Measurements from ENCODE around the gene MMP21.
A peak's percentile ranks its signal among the peaks of the same experiment; 100 is the strongest.

The MMP21 gene, protein sequence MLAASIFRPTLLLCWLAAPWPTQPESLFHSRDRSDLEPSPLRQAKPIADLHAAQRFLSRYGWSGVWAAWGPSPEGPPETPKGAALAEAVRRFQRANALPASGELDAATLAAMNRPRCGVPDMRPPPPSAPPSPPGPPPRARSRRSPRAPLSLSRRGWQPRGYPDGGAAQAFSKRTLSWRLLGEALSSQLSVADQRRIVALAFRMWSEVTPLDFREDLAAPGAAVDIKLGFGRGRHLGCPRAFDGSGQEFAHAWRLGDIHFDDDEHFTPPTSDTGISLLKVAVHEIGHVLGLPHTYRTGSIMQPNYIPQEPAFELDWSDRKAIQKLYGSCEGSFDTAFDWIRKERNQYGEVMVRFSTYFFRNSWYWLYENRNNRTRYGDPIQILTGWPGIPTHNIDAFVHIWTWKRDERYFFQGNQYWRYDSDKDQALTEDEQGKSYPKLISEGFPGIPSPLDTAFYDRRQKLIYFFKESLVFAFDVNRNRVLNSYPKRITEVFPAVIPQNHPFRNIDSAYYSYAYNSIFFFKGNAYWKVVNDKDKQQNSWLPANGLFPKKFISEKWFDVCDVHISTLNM

DNA sequence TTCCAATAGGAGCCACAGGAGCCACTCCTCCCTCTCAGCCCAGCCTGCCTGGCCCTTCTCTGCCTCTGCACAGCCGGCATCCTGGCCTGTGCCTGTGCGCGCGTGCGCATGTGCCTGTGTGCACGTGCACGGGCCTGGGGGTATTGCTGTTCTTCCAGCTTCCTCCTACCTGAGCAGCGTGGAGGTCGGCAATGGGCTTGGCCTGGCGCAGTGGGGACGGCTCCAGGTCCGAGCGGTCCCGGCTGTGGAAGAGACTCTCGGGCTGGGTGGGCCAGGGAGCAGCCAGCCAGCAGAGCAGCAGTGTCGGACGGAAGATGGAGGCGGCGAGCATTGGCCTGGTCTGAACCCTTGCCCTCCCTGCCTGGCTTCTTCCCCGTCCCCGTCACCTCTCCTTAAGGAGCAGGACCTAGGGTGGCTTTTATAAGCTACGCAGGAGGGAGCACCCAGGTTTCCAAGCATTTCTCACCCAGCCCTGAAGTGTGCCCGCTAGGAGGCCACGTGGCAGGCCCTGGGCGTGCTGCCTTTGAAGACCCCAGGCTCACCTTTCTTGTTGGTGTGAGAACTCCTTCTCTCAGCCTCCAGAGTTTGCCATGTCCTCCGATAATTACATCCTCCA lies at the start of gene MMP21:
TSS of gene MMP21 (minus strand) at position 331 of the 616 bp plus-strand sequence. CDS start at position 331, 0 bp downstream.
- no peak for DNase-seq

DNA sequence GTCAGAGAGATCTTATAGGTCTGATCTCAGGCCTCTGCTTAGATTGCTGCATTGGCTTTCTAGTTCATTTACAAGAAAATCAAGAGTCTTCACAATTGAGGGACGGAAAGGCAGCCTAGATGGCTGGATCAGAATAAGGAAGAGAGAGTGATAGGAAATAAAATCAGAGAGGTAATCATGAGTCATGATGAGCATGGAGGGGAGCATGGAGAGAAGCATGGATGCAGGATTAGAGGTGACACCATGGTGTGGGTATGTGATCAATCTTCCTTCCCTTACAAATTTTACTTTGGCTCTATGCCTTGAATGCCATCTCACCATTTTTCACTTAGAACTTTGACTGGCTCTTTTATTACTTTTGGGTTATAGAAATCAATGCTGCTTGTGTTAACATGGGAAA lies 49.1 kb upstream of the MMP21 start:
- no peak for DNase-seq

DNA sequence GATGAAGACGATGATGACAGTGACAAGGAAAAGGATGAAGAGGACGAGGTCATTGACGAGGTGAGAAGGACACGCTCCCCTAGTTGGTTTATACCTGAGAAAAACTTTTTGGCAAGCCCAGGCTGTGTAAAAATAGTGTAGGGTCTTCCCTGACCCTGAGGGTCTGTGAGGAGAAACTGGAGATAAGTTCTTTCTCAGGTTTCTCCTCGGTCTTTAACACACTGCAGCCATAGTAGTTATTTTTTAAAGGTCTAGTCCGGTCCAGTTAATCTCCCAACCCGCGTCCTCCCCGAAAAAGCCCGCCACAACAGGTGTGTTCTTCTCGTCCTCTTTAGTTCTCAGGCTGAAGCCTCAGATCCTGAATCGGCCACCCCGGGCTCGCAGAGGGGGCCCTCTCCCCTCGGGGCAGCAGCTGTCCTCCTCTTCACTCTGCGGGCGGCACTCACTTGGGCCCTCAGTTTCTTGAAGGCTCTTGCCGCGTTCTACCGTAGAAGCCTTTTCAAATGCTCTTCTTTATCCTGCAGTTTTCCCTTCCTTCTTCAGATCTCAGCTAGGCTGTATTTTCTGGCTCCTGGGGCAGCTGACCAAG lies 48.1 kb upstream of the MMP21 start:
- DNase-seq: no peak

DNA sequence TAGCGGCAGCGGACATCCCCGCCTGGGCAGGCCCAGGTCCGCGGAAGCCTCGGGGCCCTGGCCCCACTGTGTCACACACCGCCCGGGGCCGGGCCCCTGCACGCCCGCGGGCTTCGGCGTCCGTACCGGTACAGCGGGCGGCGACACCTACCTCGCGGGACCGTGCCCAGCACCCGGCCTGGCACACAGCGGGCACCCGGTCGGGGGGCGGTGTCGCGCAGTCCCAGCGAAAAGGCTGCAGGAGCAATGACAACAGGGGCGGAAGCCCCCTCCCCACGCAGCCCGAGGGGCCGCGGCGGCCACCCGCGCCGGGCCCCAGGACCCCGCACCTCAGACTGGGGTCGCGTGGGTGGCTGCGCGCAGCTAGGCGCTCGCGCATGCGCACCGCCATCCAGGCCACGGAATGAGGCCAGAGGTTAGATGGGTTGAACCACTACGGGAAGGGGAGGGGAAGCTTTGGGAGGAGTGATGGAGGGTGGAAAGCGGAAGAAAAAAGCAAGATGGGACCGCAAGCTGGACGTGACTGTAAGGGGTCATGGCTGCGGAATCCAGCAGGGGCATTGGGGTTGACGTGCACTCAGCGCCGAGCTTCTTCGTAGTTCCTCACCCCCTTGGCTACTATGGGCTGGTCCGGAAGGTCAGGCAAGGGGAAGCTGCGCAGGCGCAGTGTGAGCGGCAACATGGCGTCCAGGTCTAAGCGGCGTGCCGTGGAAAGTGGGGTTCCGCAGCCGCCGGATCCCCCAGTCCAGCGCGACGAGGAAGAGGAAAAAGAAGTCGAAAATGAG lies 47.4 kb upstream of the MMP21 start, which contains the start of the genes BCCIP and UROS:
TSS of gene BCCIP (plus strand) at position 669 of the 785 bp plus-strand sequence. CDS start at position 681, 12 bp downstream.
TSS of gene UROS (minus strand) at position 381 of the 785 bp plus-strand sequence. CDS start 6,759 bp downstream, outside the sequence.
- DNase-seq: peak; percentile 47

DNA sequence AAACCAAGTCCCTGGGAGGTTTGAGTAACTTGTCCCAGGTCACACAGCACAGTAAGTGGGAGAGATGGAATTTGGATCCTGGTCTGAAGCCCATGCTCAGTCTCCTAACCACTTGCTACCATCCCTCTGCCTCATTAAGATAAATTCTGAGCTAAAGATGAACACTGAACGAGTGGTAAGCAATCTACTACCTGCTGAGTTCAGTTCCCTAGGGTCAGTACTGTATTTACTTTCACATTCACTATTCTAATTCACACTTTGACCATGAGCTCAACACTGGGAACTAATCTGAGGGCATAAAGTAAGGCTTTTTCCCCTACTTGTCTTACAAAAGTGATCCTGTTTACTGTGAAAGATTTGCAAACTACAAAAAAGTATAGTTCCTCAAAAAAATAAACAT lies 45.1 kb upstream of the MMP21 start:
- no peak for DNase-seq

DNA sequence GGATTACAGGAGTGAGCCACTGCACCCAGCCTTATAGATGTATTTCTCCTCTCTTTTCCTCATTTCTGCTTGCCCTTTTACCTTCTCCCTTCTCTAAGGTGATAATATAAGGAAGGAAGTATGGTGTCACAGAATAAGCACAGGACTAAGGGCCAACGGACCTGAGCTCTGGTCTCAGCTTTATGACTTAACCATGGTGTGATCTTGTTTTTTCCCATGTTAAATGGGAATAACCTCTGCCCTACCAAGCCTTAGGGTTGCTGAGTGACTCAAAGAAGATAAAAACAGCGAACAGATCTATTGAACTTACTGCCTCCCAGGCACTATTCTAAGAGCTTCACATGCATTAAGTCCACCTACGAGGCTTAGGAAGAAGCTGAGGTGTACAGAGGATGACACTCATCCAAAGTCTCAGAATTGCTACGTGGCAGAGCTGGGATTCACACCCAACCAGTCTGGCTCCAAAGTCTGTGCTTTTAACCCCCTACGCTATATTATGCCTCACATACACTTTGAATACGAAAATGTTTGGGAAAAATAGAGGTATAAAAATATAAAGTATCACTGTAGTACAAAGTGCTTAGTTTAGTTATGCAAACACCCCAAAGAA lies 41.8 kb upstream of the MMP21 start:
- no peak for DNase-seq

DNA sequence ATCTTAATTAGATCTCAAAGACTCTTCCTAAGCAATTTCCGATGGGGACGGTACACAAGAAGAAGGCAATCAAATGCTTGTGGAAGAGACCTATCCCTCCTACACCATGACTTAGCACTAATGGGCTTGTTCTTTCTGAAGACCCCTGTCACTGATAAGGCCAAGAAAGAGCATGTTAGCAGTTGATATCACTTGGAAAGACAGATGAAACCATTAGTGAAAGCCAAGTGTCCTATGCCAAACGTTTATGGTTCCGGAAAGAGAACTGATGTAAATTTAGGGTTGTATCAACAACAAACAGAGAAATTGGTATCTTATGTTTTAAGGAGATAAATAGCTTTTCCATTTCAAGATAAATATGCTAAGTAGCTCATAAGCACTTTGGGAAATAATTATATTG lies 40.9 kb upstream of the MMP21 start:
- no peak for DNase-seq

DNA sequence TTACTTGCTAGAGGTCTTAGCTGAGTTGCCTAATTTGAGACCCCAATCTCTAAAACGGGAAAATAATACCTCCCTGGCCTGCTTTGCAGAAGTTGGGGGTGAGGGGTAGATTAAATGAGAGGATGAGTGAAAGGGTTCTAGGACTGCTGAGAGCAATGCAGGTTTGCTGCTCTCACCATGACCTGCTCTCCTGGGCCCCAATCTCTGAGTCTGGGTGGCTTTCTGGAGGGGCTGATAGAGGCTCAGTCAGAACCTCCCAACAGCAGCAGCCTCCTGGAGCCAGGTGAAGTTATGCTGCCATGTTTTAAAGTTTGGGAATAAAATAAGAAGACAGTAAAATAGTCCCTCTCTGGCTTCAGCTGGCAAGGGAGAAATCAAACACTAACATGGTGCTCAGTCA lies 40.1 kb upstream of the MMP21 start:
- no peak for DNase-seq

DNA sequence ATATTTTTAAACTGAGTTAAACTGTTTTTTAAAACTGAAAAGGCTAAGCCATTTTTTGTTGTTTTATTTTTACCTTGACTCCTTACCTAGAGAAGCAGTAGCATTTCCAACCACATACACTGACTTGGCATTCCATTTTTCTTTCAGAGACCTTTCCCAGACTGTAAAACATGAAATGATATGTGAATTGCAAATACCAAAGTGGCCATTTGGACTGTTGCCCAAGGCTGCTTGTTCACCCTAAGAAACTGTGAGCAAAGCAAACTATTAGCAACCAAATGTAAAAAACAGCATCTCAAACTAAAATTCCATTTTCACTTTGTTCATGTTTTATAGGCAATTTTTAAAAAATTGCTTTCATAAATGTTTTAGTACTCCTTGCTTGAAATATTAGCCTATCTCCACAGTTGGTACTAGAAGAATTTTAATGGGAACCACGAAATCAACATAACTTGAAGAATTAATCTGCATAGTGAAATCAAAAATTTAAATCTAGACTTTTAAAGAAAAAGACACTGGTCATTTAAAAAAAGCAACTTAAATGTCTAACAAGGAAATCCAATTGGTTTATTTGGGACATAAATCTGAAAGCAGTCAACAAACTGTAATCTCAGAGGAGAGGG lies 36.6 kb upstream of the MMP21 start:
- no peak for DNase-seq

DNA sequence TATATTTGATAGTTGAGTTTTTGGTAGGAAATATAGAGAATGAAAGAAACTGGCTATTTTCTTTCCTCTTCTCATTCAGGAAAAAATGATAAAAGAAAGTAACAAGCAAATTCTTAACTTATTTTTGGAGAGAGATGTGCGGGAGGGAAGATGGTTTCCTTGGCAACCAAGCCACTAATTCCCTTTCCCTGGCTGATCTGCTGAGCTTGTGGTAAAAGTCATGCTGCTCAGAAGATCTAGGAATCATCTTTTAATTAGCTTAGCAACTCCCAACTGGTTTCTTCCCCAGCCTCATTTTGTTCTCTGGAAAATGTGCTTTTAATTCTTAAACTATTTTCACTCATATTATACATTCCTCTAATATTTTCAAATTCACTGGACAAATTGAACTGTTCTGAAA lies 35.6 kb upstream of the MMP21 start:
- DNase-seq: no peak

DNA sequence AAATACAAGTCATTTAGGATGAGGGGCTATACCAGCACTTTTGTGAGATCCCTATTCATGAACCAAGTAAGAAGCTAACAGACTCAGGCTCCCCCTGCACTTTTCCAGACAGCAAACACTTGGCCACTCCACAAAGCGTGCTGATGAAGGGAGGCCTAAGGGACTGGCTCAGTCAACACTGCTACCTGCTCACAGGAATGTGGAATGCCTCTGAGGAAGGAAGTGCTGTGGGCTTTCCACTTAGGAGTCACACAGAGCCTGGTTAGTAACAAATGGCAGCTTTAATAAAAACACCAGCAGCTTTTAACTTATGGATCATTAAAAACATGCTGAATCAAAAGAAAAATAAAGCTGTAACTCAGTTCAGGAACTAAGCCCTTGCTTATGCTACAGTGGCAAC lies 32.4 kb upstream of the MMP21 start:
- no peak for DNase-seq

DNA sequence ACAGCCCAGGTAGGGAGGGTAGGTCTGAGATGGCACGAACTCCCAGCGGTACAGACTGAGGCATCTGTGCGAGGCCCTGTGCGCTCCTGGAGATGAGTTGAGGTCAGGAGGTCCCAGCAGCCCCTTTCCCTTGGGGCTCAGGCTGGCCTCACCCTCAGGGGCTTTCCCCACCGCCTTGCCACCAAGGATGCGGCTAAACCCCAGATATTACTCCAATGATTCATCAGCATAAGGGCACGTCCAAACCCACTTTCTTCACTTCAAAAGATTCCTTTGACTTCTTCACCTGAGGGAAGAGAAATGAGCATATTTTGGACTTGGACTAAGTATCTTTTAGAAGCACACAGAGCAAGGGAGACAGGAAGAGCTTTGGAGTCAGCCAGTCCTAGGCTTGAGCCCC lies 27.1 kb upstream of the MMP21 start:
- DNase-seq: no peak

DNA sequence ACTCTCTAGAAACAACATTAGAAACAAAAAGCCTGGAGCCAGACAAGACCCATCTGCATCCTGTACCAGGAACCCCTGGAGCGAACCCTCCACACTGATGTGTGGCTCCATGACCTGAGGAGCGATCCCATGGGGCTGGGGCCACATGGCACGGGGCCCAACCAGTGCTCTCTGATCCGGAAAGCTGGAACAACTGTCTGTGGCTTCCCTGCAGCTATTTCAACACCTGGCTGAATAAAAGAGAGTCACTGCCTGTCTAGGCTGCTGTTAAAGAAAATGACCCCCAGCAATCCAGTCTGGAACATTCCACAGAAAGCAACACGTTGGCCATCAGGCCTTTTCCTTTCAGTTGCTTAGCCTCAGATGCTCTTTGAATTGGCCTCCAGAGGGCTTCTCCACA lies 26.5 kb upstream of the MMP21 start:
- DNase-seq: no peak

DNA sequence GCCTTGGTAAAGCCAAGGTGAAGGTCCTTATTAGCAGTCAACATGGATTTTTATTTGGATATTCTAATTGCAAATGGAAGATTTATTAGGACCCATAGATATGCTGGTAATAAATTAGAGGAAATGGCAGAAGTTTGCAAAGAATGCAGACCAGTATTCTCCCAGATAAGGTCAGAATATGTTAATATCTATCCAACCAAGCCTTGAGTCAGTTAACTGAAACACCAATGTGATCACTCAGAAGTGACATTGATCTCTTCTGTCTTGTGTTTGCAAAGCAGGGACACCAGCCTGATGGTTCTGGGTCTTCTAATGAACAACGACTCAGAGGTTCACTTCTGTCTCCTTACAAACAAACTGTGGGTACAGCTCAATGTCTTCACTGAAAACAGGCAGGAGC lies 26.0 kb upstream of the MMP21 start:
- no peak for DNase-seq

DNA sequence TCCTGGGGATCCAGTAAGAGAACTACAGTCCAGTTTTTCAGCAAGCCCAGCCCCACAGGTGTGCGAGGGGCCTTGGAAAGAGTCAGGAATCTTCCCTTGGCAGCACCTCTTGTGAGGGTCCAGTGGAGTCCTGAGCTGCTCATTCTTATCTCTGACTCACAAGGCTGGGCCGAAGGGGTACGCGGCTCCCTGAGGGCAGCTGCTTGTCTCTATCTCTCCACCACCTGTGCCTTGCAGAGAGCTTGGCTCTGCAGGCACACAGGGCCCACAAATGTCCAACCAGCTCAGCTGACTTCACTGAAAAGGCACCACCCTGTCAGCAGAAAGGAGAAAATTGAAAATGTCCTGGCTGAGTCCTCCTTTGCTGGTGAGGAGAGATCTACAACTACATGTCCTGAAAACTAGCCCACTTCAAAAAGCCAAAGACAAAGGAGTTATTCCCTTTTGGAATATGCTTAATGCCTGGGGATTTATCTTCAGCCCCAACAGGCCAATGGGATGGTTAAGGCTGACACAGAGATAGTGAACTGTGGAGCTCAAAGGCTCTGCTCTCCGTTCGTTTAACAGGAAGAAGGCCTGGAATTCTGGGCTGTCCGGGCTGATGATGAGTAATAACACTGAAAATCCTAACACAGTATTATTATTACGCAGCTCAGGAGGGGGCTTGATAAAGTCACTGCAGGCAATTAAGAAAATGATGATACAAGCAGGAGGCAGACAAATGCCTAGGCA lies 24.0 kb upstream of the MMP21 start:
- DNase-seq: no peak

DNA sequence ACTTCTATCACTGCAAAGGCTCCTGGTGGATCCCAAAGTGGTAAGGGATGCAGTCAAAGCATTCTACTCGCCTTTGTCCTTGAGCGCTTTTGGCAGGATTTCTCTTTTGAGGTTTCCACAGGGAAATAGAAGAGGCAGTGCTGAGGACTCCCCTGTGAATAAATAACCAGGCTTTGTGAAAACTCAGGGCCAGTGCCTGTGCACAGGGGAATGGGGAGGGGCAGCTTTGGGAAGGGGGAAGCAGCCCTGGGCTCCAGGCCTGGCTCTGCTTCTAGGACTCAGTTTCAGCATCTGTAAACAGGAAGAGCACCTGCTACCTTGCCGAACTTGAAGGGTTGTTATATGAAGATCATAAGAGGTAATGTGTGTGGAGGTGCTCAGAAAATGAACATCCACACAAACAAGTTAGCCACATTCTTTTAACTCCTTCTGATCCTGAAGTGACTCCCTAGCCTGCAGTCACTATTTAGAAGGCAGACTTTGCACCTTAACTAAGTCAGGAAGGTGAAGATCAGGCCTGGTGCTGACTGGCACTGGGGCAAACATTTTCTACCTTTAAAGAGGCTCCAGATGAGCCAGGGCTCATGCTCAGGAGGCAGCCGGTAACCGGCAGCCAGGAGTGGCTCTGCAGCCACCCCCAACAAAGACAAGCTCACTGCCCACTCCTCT lies 22.5 kb upstream of the MMP21 start:
- DNase-seq: peak; percentile 6

DNA sequence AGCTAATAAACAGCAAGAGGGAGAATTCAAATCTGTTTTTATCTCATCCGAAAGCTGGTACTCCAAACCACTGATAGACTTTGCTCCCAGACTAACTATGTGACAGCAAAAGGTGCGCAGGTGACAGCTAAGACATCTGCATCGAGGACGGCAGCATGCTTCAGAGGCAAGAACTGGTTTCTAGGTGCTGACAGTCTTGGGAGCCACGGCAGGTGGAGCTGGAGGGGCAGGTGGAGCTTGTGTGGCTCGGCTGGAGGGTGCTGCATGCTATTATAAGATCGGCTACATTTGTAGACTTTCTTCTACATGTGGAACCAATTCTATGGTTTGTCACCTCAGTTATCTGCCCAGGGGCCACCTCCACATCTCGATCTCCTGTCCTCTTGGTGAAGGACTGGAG lies 21.8 kb upstream of the MMP21 start:
- no peak for DNase-seq

DNA sequence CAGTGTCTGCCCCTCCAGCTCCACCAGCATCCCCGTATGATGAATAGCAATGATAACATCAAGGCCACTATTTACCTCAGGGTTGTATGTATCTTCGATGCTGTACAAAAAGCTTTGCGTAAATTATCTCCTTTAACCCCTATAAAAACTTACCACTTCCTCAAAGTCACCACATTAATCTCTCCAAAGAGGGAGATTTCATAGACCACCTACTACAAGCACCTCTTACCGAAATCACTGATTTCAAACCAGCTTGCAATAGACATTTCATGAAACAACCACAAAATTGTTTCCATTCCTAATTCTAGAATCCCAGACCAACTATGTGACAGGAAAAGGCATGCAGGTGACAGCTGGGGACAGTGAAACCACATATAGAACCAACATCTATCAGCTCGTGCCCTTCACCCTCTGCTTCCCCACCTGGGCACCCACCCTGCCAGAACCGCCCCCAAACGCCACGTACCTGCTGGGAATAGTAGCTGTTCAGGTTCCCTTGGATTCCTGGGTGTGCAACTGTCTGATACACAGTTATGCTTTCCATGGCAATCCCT lies 20.1 kb upstream of the MMP21 start:
- DNase-seq: no peak

DNA sequence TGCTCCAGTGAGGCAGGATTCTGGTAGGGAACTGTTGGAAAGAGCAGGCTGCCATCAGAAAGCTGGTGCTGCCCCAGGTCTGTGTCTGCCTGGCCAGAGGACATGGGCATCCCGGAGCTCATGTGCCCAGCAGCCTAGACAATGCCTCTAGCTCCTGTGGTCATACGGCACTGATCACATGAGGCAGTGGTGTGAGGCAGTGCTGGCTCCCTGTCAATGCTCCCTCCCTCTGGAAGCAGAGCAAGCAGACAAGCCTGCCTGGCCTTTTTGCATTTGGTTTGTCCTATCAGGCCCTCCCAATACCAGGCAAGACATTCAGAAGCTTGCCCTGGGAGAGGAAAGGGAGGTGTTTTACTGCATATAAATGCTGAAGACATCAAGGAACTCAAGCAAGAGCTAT lies 19.5 kb upstream of the MMP21 start:
- DNase-seq: no peak
